IMR-90 (cell line): Measurements from ENCODE around the gene SLF2. TPM values are rescaled to one million over a fixed set of nuclear protein-coding genes. Genes with fewer than 3 reads are reported as not detected.

Experiments
- ATAC-seq: fragments of 200-7000 bp; cut with Tn5 transposase; 2 replicates; pipeline ENCODE4 v1.9.1; 2020; ENCODE audit warnings: low read depth, mild to moderate bottlenecking, moderate library complexity
- BruUV-seq: library from RNA; stranded (reverse); fragments of 400-500 nt; replicated peaks from 2 replicates; lab custom pipeline; 2021; lab: Mats Ljungman, UMichigan
- CTCF ChIA-PET: fragments of 300-600 bp; formaldehyde crosslinking; extraction: SDS; loops from one replicate; lab custom pipeline; 2021; ENCODE audit warnings: antibody characterized with exemption; lab: Yijun Ruan, JAX
- POLR2A ChIA-PET: fragments of 300-600 bp; sonication (Branson Sonifier 250); formaldehyde crosslinking; loops from one replicate; lab custom pipeline; 2022; ENCODE audit warnings: antibody characterized with exemption; ENCODE audit not compliant: unreplicated experiment; lab: Charles Lee
- DNase-seq: peaks from one replicate; pipeline ENCODE4 v3.0.0; 2013
- H2AFZ ChIP-seq: replicated peaks from 2 replicates; pipeline ENCODE3; 2013; ENCODE audit warnings: low read length, mild to moderate bottlenecking; ENCODE audit not compliant: poor library complexity
- H2AK5ac ChIP-seq: 2 replicates; pipeline ENCODE4 v1.6.1; 2013; ENCODE audit warnings: low read depth, low read length, inconsistent platforms
- H2AK9ac ChIP-seq: replicated peaks from 2 replicates; pipeline ENCODE3; 2013; ENCODE audit warnings: mild to moderate bottlenecking, low read depth, low read length, moderate library complexity; ENCODE audit not compliant: poor library complexity
- H2BK120ac ChIP-seq: 2 replicates; pipeline ENCODE4 v1.6.1; 2013; ENCODE audit warnings: low read depth, low read length, inconsistent platforms
- H2BK15ac ChIP-seq: 3 replicates; pipeline ENCODE4 v1.6.1; 2013; ENCODE audit warnings: low read depth, low read length, inconsistent platforms
- H2BK20ac ChIP-seq: 2 replicates; pipeline ENCODE4 v1.6.1; 2013; ENCODE audit warnings: low read depth, mild to moderate bottlenecking, inconsistent platforms, low read length, moderate library complexity
- H2BK5ac ChIP-seq: 2 replicates; pipeline ENCODE4 v1.6.1; 2013; ENCODE audit warnings: mild to moderate bottlenecking, low read depth, low read length, inconsistent platforms; ENCODE audit not compliant: poor library complexity, severe bottlenecking
- H3K14ac ChIP-seq: replicated peaks from 2 replicates; pipeline ENCODE4 v1.6.1; 2013; ENCODE audit warnings: low read depth, low read length, inconsistent platforms
- H3K18ac ChIP-seq: 2 replicates; pipeline ENCODE4 v1.6.1; 2013; ENCODE audit warnings: low read depth, low read length, control low read depth
- H3K23ac ChIP-seq: 2 replicates; pipeline ENCODE4 v1.6.1; 2013; ENCODE audit warnings: low read depth, low read length, inconsistent platforms
- H3K27ac ChIP-seq: 2 replicates; pipeline ENCODE4 v1.5.1; 2013; ENCODE audit warnings: mild to moderate bottlenecking, control low read depth, low read length; ENCODE audit not compliant: insufficient read depth
- H3K27me3 ChIP-seq: 2 replicates; pipeline ENCODE4 v1.6.1; 2013; ENCODE audit warnings: low read length; ENCODE audit not compliant: control insufficient read depth, insufficient read depth
- H3K36me3 ChIP-seq: 2 replicates; pipeline ENCODE4 v1.6.1; 2013; ENCODE audit warnings: low read length, mixed read lengths; ENCODE audit not compliant: control insufficient read depth, insufficient read depth
- H3K4ac ChIP-seq: 2 replicates; pipeline ENCODE4 v1.6.1; 2013; ENCODE audit warnings: low read depth, low read length, inconsistent platforms
- H3K4me1 ChIP-seq: 2 replicates; pipeline ENCODE4 v1.6.1; 2013; ENCODE audit warnings: low read length, mixed read lengths; ENCODE audit not compliant: control insufficient read depth, insufficient read depth
- H3K4me2 ChIP-seq: 2 replicates; pipeline ENCODE4 v1.6.1; 2013; ENCODE audit warnings: low read depth, mild to moderate bottlenecking, control low read depth, low read length, moderate library complexity
- H3K4me3 ChIP-seq: 2 replicates; pipeline ENCODE4 v1.5.1; 2013; ENCODE audit warnings: low read depth, mild to moderate bottlenecking, control low read depth, low read length, moderate library complexity; ENCODE audit not compliant: insufficient read depth
- H3K56ac ChIP-seq: 2 replicates; pipeline ENCODE4 v1.6.1; 2013; ENCODE audit warnings: low read length, inconsistent platforms; ENCODE audit not compliant: insufficient read depth; ENCODE audit errors: extremely low read depth
- H3K79me1 ChIP-seq, 2 experiments: 2 replicates each; pipeline ENCODE4 v1.6.1; 2013; ENCODE audit warnings: low read length in 2 of 2, inconsistent platforms in 1 of 2, low read depth in 1 of 2
- H3K9ac ChIP-seq: 2 replicates; pipeline ENCODE4 v1.6.1; 2013; ENCODE audit warnings: low read depth, low read length, control low read depth
- H3K9me1 ChIP-seq: 2 replicates; pipeline ENCODE4 v1.6.1; 2013; ENCODE audit warnings: low read length, inconsistent platforms; ENCODE audit not compliant: insufficient read depth
- H3K9me3 ChIP-seq: 2 replicates; pipeline ENCODE4 v1.6.1; 2013; ENCODE audit warnings: low read length; ENCODE audit not compliant: control insufficient read depth, insufficient read depth
- H4K20me1 ChIP-seq: 2 replicates; pipeline ENCODE4 v1.6.1; 2013; ENCODE audit warnings: low read length, inconsistent platforms; ENCODE audit not compliant: insufficient read depth
- H4K5ac ChIP-seq: 2 replicates; pipeline ENCODE4 v1.6.1; 2013; ENCODE audit warnings: mild to moderate bottlenecking, low read depth, low read length, control low read depth
- H4K8ac ChIP-seq, 2 experiments: 2 replicates each; pipeline ENCODE4 v1.6.1; 2013; ENCODE audit warnings: low read depth in 2 of 2, low read length in 2 of 2, control low read depth in 1 of 2, inconsistent platforms in 1 of 2
- H4K91ac ChIP-seq: 2 replicates; pipeline ENCODE4 v1.6.1; 2013; ENCODE audit warnings: low read depth, low read length, inconsistent platforms; ENCODE audit not compliant: insufficient read depth
- BHLHE40 ChIP-seq: fragments of 150-350 bp; IDR thresholded peaks from 2 replicates; pipeline ENCODE4 v1.6.1; 2016; ENCODE audit warnings: mild to moderate bottlenecking, low read depth, low read length
- CEBPB ChIP-seq: IDR thresholded peaks from 2 replicates; pipeline ENCODE4 v1.6.1; 2012; ENCODE audit warnings: low read depth, low read length, improper control_type of control experiment
- CHD1 ChIP-seq: IDR thresholded peaks from 2 replicates; pipeline ENCODE4 v1.6.1; 2012; ENCODE audit warnings: low read depth, low read length, improper control_type of control experiment
- CTCF ChIP-seq: conservative IDR thresholded peaks from 2 replicates; pipeline ENCODE4 v1.5.1; 2012; ENCODE audit warnings: mild to moderate bottlenecking, low read depth, low read length, improper control_type of control experiment
- ELK1 ChIP-seq: fragments of 150-350 bp; IDR thresholded peaks from 2 replicates; pipeline ENCODE4 v1.6.1; 2016; ENCODE audit warnings: low read depth, mild to moderate bottlenecking, low read length, moderate library complexity, borderline replicate concordance
- FOS ChIP-seq: fragments of 150-350 bp; IDR thresholded peaks from 2 replicates; pipeline ENCODE4 v1.6.1; 2016; ENCODE audit warnings: low read depth, low read length
- MAFK ChIP-seq: IDR thresholded peaks from 2 replicates; pipeline ENCODE4 v1.6.1; 2012; ENCODE audit warnings: low read depth, low read length, improper control_type of control experiment
- MAZ ChIP-seq: IDR thresholded peaks from 2 replicates; pipeline ENCODE4 v1.6.1; 2012; ENCODE audit warnings: low read depth, mild to moderate bottlenecking, low read length, improper control_type of control experiment, moderate library complexity, borderline replicate concordance
- MXI1 ChIP-seq: IDR thresholded peaks from 2 replicates; pipeline ENCODE4 v1.6.1; 2012; ENCODE audit warnings: low read depth, mild to moderate bottlenecking, low read length, moderate library complexity, borderline replicate concordance
- NFE2L2 ChIP-seq: fragments of 150-350 bp; IDR thresholded peaks from 2 replicates; pipeline ENCODE4 v1.6.1; 2016; ENCODE audit warnings: low read depth, mild to moderate bottlenecking, low read length
- POLR2A ChIP-seq: IDR thresholded peaks from 2 replicates; pipeline ENCODE4 v1.6.1; 2012; ENCODE audit warnings: mild to moderate bottlenecking, low read depth, low read length
- RAD21 ChIP-seq: IDR thresholded peaks from 2 replicates; pipeline ENCODE4 v1.6.1; 2012; ENCODE audit warnings: low read length, improper control_type of control experiment
- RCOR1 ChIP-seq: IDR thresholded peaks from 2 replicates; pipeline ENCODE4 v1.6.1; 2012; ENCODE audit warnings: mild to moderate bottlenecking, low read length, improper control_type of control experiment; ENCODE audit not compliant: insufficient replicate concordance
- RFX5 ChIP-seq: IDR thresholded peaks from 2 replicates; pipeline ENCODE4 v1.8.0; 2012; ENCODE audit warnings: low read depth, mild to moderate bottlenecking, low read length, moderate library complexity
- SMC3 ChIP-seq: fragments of 150-350 bp; IDR thresholded peaks from 2 replicates; pipeline ENCODE4 v1.6.1; 2016; ENCODE audit warnings: low read depth, mild to moderate bottlenecking, antibody characterized with exemption, low read length, moderate library complexity
- WGBS, 2 experiments: methylation state at CpG; one replicate each; pipeline versions ENCODE4 v1.1.5 to v1.1.7; 2013; ENCODE audit warnings: missing lambda C conversion rate in 2 of 2; ENCODE audit not compliant: insufficient read length in 1 of 2; ENCODE audit errors: extremely low coverage in 2 of 2; 5-methylcytosine and 5-hydroxymethylcytosine counted together
- dilution Hi-C: fragments of 300-500 bp; cut with HindIII; formaldehyde crosslinking; loops from one replicate; pipeline ENCODE4 v1.14.3; 2018; ENCODE audit warnings: low sequenced_read_pairs; ENCODE audit not compliant: unreplicated experiment
- in situ Hi-C: fragments of 300-500 bp; cut with MboI; formaldehyde crosslinking; loops from 3 replicates; pipeline ENCODE4 v1.14.3; 2019; ENCODE audit warnings: low sequenced_read_pairs, inconsistent platforms, mixed read lengths
- intact Hi-C: fragments of 100-400 bp; cut with micrococcal nuclease; formaldehyde crosslinking; loops from 2 replicates; pipeline ENCODE4 v1.10.0; 2022
- polyA plus RNA-seq, 3 experiments: library from polyadenylated mRNA; depleted of rRNA; stranded (reverse); fragments of >200 nt; gene quantifications; 2 replicates each; pipeline ENCODE4 v1.2.3, GENCODE V29; 2012; ENCODE audit warnings: low replicate concordance in 1 of 3
- total RNA-seq: library from RNA; depleted of rRNA; stranded (reverse); fragments of >200 nt; gene quantifications from 2 replicates; pipeline ENCODE4 v1.2.3, GENCODE V29; 2012
- TF ChIP-seq, protein P1 (sequence below): fragments of 150-350 bp; IDR thresholded peaks from 2 replicates; pipeline ENCODE4 v1.6.1; 2017; ENCODE audit warnings: mild to moderate bottlenecking, antibody characterized with exemption, low read length, low read depth

SLF2 gene
- total and polyA plus RNA-seq, 2 of the 4 experiments (the other 2 are of a cell fraction) = 8.5 to 21.7 TPM

GRCh38 chr10:101006593-101007098 is 93.9 kb downstream of the SLF2 start:
- Histone ChIP-seq H4K91ac (peak overlapping the region; percentile 56; the same call in 1 of the 2 replicates), H3K27ac (peak overlapping the region; percentile 81; the same call in 1 of the 2 replicates)
- POLR2A ChIA-PET = no interaction called here

More at GRCh38 chr10:101006593-101007098, 93.9 kb downstream of the SLF2 start:
- no peak overlapping the region for H3K56ac ChIP-seq
- ATAC-seq (no peak), DNase-seq (peak; percentile 32)
- H3K14ac ChIP-seq = no peak overlapping the region
- H3K9me1 ChIP-seq = peaks cover 14% of the 10 kb centered on the region
- peak overlapping the region; percentile 67 for H2BK5ac ChIP-seq
- no peak overlapping the region for H4K5ac ChIP-seq
- dilution Hi-C loops (no loop called here), intact Hi-C loops (no loop called here), in situ Hi-C loops (no loop called here)
- H2AFZ ChIP-seq = no peak overlapping the region
- no peak overlapping the region; the same call in 1 of the 2 replicates for H2AK5ac ChIP-seq
- no peak overlapping the region for H3K4me3 ChIP-seq
- H2BK120ac ChIP-seq = peak overlapping the region; percentile 70; the same call in 1 of the 2 replicates
- no peak overlapping the region for H2BK15ac ChIP-seq
- no peak overlapping the region for H3K18ac ChIP-seq
- CTCF ChIA-PET = interaction anchor here (1.3 to 1.5 kb wide), 3 partner anchors 8 to 13 kb away, joined by 3 to 5 read pairs (median 4); no protein-coding TSS in a partner anchor
- H2BK20ac ChIP-seq = no peak overlapping the region
- peak overlapping the region; percentile 39 for H2AK9ac ChIP-seq
- peak overlapping the region; percentile 65; the same call in 1 of the 2 replicates for H3K23ac ChIP-seq
- TF ChIP-seq SMC3 (no peak), CEBPB (no peak), MXI1 (no peak), CTCF (no peak), BHLHE40 (no peak), FOS (no peak), RCOR1 (no peak), MAFK (no peak), POLR2A (no peak), CHD1 (no peak), NFE2L2 (no peak), ELK1 (no peak), RAD21 (no peak), MAZ (no peak), RFX5 (no peak)
- TF ChIP-seq, protein P1, sequence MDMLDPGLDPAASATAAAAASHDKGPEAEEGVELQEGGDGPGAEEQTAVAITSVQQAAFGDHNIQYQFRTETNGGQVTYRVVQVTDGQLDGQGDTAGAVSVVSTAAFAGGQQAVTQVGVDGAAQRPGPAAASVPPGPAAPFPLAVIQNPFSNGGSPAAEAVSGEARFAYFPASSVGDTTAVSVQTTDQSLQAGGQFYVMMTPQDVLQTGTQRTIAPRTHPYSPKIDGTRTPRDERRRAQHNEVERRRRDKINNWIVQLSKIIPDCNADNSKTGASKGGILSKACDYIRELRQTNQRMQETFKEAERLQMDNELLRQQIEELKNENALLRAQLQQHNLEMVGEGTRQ = no peak
- H3K79me1 ChIP-seq = peaks cover 21 to 69% of the 10 kb centered on the region in 2 experiments; a peak in 3 of 4 replicates
- peaks cover 31% of the 10 kb centered on the region for H3K4me1 ChIP-seq
- H4K20me1 ChIP-seq = peaks cover 59% of the 10 kb centered on the region
- H3K4ac ChIP-seq = peak overlapping the region; percentile 63; the same call in 1 of the 2 replicates
- H3K27me3 ChIP-seq = no peaks in the 10 kb centered on the region
- WGBS, 2 experiments = 79% methylated on average over 33 of the region's 33 CpGs; no CpG with 5 or more reads in 1 of the 2 experiments
- H3K9me3 ChIP-seq = no peaks in the 10 kb centered on the region
- H3K9ac ChIP-seq = no peak overlapping the region
- H4K8ac ChIP-seq = peak overlapping the region in 1 of 2 experiments; percentile 63; a peak in 1 of 4 replicates
- H3K4me2 ChIP-seq = no peak overlapping the region
- H3K36me3 ChIP-seq = peaks cover 47% of the 10 kb centered on the region
- BruUV-seq = no TSS peak
